K562 treated with DMSO at 1 percent for 24 hours (cell line): ENCODE results near the gene PNKD. TPM values are rescaled to one million over a fixed set of nuclear protein-coding genes. Genes with fewer than 3 reads are reported as not detected.

Experiments used
- total RNA-seq: library from RNA; unstranded; fragments of 300-600 nt; gene quantifications from 2 replicates; pipeline ENCODE4 v1.2.3, GENCODE V29; 2022; ENCODE audit warnings: low read depth; ENCODE audit not compliant: insufficient read depth

The PNKD gene
- total RNA-seq, result 60.3 and 68.4 TPM in 2 replicates

GRCh38 chr2:218269900-218270720 lies at the start of gene PNKD, which contains the start of gene AAMP:
Gene PNKD (plus strand): TSS chr2:218270519. CDS start chr2:218270536, 17 bp downstream.
Gene AAMP (minus strand): TSS chr2:218270137. CDS start chr2:218270086, 51 bp downstream.

GRCh38 chr2:218260742-218261422 lies 9.4 kb upstream of the PNKD start, which contains the start of gene GPBAR1:
Gene GPBAR1 (plus strand): TSS chr2:218261015. CDS start chr2:218262725, 1,710 bp downstream.

GRCh38 chr2:218292048-218293014 lies 22.0 kb downstream of the PNKD start, which contains the start of gene TMBIM1:
Gene TMBIM1 (minus strand): TSS chr2:218292503. CDS start chr2:218282141, 10,362 bp downstream.

GRCh38 chr2:218381916-218382366 lies 111.6 kb downstream of the PNKD start, which contains the start of gene SLC11A1:
Gene SLC11A1 (plus strand): TSS chr2:218382273. CDS start chr2:218382369, 96 bp downstream.

Other genes with a start within 250 kb of the PNKD start
- not detected in 2 replicates for gene RUFY4, start 201.3 kb upstream of the PNKD start, total RNA-seq
- gene CXCR2, start 144.5 kb upstream of the PNKD start, total RNA-seq, result not detected in 2 replicates
- gene CXCR1, start 103.6 kb upstream of the PNKD start, total RNA-seq, result not detected in 2 replicates
- gene ARPC2, start 53.3 kb upstream of the PNKD start, total RNA-seq, result 111 and 117 TPM in 2 replicates
- not detected in 2 replicates for gene GPBAR1, start 9.5 kb upstream of the PNKD start, total RNA-seq
- 110 and 123 TPM in 2 replicates for gene AAMP, start 382 bp upstream of the PNKD start, total RNA-seq
- 71.0 and 71.6 TPM in 2 replicates for gene TMBIM1, start 22.0 kb downstream of the PNKD start, total RNA-seq
- gene CATIP, start 86.3 kb downstream of the PNKD start, total RNA-seq, result 0.80 TPM in 1 of 2 replicates, not detected in the other
- gene SLC11A1, start 111.8 kb downstream of the PNKD start, total RNA-seq, result 0.61 and 0.80 TPM in 2 replicates
- 79.9 and 82.8 TPM in 2 replicates for gene CTDSP1, start 129.3 kb downstream of the PNKD start, total RNA-seq
- gene VIL1, start 148.6 kb downstream of the PNKD start, total RNA-seq, result 0.46 and 0.63 TPM in 2 replicates